Measurements from ENCODE around the gene ADTRP.
"Not testable (repeated sequence)": the region's sequence is repeated elsewhere in the genome, so short reads cannot be mapped to it uniquely, and the experiment has no call there.

The ADTRP gene

GRCh38 chr6:11699576-11699975 is 79.0 kb downstream of the ADTRP start:
- no peak for DNase-seq (ENCODE audit: low read depth in 2 of 2)

- DNase-seq (ENCODE audit: low read depth in 2 of 2) = no peak
Observed at GRCh38 chr6:11692451-11693376, 85.9 kb downstream of the ADTRP start.

GRCh38 chr6:11689847-11690246 is 88.8 kb downstream of the ADTRP start:
- no peak for DNase-seq (ENCODE audit: low read depth in 2 of 2)

GRCh38 chr6:11689400-11689799 is 89.2 kb downstream of the ADTRP start:
- not testable (repeated sequence) for DNase-seq (ENCODE audit: low read depth in 2 of 2)

- DNase-seq (ENCODE audit: low read depth in 2 of 2) = no peak
Observed at GRCh38 chr6:11688425-11688709, 90.2 kb downstream of the ADTRP start.

GRCh38 chr6:11685481-11686093 is 93.0 kb downstream of the ADTRP start:
- no peak for DNase-seq (ENCODE audit: low read depth in 2 of 2)

- no peak for DNase-seq (ENCODE audit: low read depth in 2 of 2)
Observed at GRCh38 chr6:11684901-11685480, 93.6 kb downstream of the ADTRP start.

- no peak for DNase-seq (ENCODE audit: low read depth in 2 of 2)
Observed at GRCh38 chr6:11683871-11684270, 94.7 kb downstream of the ADTRP start.

GRCh38 chr6:11682561-11682975 is 96.0 kb downstream of the ADTRP start:
- DNase-seq (ENCODE audit: low read depth in 2 of 2) = no peak

GRCh38 chr6:11681770-11682169 is 96.8 kb downstream of the ADTRP start:
- DNase-seq (ENCODE audit: low read depth in 2 of 2) = no peak

GRCh38 chr6:11681357-11681756 is 97.2 kb downstream of the ADTRP start:
- DNase-seq (ENCODE audit: low read depth in 2 of 2) = no peak

- DNase-seq (ENCODE audit: low read depth in 2 of 2) = not testable (repeated sequence)
Observed at GRCh38 chr6:11680479-11680878, 98.1 kb downstream of the ADTRP start.

- no peak for DNase-seq (ENCODE audit: low read depth in 2 of 2)
Observed at GRCh38 chr6:11679099-11679498, 99.5 kb downstream of the ADTRP start.

GRCh38 chr6:11675601-11676000 is 103.0 kb downstream of the ADTRP start:
- DNase-seq (ENCODE audit: low read depth in 2 of 2) = no peak

GRCh38 chr6:11672669-11673068 is 105.9 kb downstream of the ADTRP start:
- DNase-seq (ENCODE audit: low read depth in 2 of 2) = no peak

- DNase-seq (ENCODE audit: low read depth in 2 of 2) = peak in 1 of 2 experiments; percentile 20
Observed at GRCh38 chr6:11672256-11672655, 106.3 kb downstream of the ADTRP start.

GRCh38 chr6:11669696-11670095 is 108.9 kb downstream of the ADTRP start:
- DNase-seq (ENCODE audit: low read depth in 2 of 2) = no peak

GRCh38 chr6:11668455-11668854 is 110.1 kb downstream of the ADTRP start:
- no peak for DNase-seq (ENCODE audit: low read depth in 2 of 2)

GRCh38 chr6:11667876-11668275 is 110.7 kb downstream of the ADTRP start:
- no peak for DNase-seq (ENCODE audit: low read depth in 2 of 2)

GRCh38 chr6:11665604-11666326 is 112.8 kb downstream of the ADTRP start:
- no peak for DNase-seq (ENCODE audit: low read depth in 2 of 2)

All from fibroblast of skin of left quadriceps (primary cell).